NT2/D1 (cell line): Measurements from ENCODE around the gene SNTA1.

Experiments used
- YY1 ChIP-seq: IDR thresholded peaks from 2 replicates; pipeline ENCODE4 v1.6.1; 2011; ENCODE audit not compliant: insufficient read length, insufficient read depth
- ZNF274 ChIP-seq: IDR thresholded peaks from 2 replicates; pipeline ENCODE4 v1.6.1; 2011; ENCODE audit warnings: mild to moderate bottlenecking, low read depth, low read length

DNA sequence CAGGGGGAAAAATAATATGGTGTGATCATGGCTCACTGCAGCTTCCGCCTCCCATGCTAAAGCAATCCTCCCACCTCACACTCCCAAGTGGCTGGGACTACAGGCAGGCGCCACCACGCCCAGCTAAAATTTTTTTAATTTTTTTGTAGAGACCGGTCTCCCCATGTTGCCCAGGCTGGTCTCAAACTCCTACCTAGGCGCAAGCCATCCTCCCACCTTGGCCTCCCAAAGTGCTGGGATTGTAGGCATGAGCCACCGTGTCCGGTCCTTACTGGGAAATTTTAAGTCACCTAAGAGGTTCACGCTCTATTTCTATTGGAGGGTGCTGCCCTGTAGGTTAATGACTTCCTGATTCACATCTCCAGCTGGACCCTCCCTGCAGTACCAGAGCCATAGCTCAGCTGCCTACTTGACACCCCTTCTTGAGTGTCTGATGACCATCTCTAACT lies 41.6 kb downstream of the SNTA1 start:
- TF ChIP-seq YY1 (no peak), ZNF274 (no peak)
